Renal cortex interstitium (tissue), 11 donors: ENCODE data around the gene IP6K2. TPM values are rescaled to one million over a fixed set of nuclear protein-coding genes. Genes with fewer than 3 reads are reported as not detected.
"Not testable (repeated sequence)": the region's sequence is repeated elsewhere in the genome, so short reads cannot be mapped to it uniquely, and the experiment has no call there.

Source experiments
- DNase-seq, 11 donors: peaks; one replicate each; pipeline ENCODE4 v3.0.0-alpha.2; 2013; ENCODE audit warnings: low read depth in 9 of 11, low spot score in 4 of 11; ENCODE audit errors: extremely low read depth in 1 of 11
- polyA plus RNA-seq, 3 donors: library from polyadenylated mRNA; unstranded; fragments of 120-200 nt; gene quantifications; one replicate each; pipeline ENCODE4 v1.2.1, GENCODE V29; 2013; ENCODE audit not compliant: insufficient read length in 3 of 3

The IP6K2 gene
- polyA plus RNA-seq, 3 donors = 201 to 262 (median 238) TPM

GRCh38 chr3:48741226-48741625 is 24.2 kb upstream of the IP6K2 start:
- not testable (repeated sequence) for DNase-seq

GRCh38 chr3:48739955-48740823 is 23.2 kb upstream of the IP6K2 start:
- peak in 6 of 11 donors; percentile 40 to 75 (median 57) for DNase-seq

- DNase-seq = no peak
These were observed 22.6 kb upstream of the IP6K2 start for GRCh38 chr3:48739617-48739954.

DNA sequence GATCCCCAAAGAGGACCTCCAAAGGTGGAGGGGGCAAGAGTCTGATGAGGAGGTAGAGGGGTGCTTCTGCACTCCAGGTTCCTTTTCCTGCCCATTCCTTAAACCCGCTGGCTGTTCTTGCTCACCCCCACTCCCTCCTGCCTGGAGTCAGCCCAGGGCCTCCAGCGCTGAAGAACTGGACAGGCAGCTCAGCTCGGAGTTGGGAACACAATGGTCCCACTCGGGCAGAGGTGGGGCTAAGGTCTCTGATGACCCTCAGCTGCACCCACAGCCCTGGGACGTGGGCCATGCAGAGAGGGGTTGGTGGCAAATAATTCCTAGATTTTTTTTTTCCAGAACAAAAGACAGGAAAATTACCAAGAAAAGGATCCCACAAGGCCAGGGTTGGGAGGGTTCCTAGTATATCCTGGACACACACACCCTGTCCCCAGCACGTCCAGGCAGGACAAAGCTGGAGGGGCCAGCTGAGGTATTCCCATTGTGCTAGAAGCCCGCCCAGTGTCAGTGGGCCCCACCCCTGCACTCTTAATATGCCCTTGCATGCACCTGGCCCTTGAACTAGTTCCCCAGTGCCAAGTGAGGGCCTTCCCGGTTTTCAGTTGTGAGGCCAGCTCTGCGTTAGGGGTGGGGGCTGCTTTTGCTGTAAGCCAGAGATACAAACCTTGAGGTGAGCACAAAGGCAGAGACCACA is 22.1 kb upstream of the IP6K2 start:
- DNase-seq = no peak

DNA sequence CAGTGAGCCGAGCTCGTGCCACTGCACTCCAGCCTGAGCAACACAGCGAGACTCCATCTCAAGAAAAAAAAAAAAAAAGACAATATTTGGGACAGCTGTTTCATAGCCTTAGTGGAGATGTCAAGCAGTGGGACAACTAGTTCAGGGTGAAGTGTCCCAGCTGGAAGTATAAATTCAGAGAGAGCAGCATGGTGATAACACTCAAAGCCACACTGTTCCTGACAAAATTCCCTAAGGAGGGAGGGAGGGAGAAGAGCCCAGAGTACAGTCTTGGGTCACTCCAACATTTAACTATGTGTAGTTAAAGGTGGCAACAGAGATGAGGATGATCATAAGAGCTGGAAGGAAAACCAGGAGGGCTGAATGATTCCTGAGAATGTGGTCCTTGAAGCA is 21.1 kb upstream of the IP6K2 start:
- DNase-seq = peak in 8 of 11 donors; percentile 45 to 79 (median 72)

DNA sequence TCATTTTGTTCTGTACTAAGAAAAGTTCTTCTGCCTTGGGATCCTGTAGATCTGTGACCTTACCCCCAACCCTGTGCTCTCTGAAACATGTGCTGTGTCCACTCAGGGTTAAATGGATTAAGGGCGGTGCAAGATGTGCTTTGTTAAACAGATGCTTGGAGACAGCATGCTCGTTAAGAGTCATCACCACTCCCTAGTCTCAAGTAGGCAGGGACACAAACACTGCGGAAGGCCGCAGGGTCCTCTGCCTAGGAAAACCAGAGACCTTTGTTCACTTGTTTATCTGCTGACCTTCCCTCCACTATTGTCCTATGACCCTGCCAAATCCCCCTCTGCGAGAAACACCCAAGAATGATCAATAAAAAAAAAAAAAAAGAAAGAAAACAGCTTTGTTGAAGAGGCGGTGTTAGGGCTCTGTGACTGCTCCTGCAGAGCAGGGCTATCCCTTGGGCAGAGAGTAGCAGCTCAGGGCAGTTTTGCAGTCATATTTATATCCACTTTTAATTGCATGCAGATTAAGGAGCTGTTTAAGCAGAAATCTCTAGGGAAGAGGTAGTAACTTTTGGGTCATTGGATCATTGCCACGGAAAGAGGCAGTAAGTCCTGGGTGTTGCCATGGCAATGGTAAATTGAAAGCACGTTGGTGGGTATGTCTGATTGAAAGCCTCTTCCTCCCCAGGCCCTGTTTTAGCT is 18.2 kb upstream of the IP6K2 start:
- DNase-seq = not testable (repeated sequence)

DNA sequence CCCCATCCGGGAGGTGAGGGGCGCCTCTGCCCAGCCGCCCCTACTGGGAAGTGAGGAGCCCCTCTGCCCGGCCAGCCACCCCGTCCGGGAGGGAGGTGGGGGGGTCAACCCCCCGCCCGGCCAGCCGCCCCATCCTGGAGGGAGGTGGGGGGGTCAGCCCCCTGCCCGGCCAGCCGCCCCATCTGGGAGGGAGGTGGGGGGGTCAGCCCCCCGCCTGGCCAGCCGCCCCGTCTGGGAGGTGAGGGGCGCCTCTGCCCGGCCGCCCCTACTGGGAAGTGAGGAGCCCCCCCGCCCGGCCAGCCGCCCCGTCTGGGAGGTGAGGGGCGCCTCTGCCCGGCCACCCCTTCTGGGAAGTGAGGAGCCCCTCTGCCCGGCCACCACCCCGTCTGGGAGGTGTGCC is 17.5 kb upstream of the IP6K2 start:
- DNase-seq = not testable (repeated sequence)

DNA sequence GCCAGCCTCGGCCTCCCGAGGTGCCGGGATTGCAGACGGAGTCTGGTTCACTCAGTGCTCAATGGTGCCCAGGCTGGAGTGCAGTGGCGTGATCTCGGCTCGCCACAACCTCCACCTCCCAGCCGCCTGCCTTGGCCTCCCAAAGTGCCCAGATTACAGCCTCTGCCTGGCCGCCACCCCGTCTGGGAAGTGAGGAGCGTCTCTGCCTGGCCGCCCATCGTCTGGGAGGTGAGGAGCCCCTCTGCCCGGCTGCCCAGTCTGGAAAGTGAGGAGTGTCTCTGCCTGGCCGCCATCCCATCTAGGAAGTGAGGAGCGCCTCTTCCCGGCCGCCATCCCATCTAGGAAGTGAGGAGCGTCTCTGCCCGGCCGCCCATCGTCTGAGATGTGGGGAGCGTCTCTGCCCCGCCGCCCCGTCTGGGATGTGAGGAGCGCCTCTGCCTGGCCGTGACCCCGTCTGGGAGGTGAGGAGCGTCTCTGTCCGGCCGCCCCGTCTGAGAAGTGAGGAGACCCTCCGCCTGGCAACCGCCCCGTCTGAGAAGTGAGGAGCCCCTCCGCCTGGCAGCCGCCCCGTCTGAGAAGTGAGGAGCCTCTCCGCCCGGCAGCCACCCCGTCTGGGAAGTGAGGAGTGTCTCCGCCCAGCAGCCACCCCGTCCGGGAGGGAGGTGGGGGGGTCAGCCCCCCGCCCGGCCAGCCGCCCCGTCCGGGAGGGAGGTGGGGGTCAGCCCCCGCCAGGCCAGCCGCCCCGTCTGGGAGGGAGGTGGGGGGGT is 16.9 kb upstream of the IP6K2 start:
- not testable (repeated sequence) for DNase-seq

- no peak for DNase-seq
These were observed 10.5 kb upstream of the IP6K2 start for GRCh38 chr3:48727511-48727910.

DNA sequence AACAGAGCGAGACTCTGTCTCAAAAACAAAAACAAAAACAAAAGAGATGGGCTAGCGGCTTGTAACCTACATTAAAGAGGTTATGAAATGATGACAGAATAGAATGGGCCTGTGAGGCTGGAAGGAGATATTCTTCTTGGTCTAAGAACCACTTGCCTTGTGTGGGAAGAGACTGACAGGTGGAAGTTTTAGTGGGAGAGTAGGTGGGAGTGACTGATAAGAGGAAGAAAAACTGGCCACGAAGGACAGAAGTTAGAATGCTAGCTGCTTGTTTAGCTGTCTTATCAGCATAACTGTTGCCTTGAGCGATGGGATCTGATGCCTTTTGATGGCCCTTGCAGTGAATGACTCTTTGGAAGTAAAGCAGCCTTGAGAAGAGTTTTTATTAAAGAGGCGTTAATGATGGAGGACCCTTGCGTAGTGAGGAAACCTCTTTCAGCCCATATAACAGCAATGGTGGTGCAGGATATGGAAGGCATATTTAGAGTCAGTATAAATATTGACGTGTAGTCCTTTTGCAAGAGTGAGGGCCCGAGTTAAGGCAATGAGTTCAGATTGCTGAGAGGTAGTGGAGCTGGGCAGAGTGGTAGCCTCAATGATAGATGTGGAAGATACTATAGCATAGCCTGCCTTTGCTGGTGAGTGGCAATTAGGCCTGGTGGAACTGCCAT is 8.3 kb upstream of the IP6K2 start:
- DNase-seq = not testable (repeated sequence)

GRCh38 chr3:48723725-48724124 is 6.7 kb upstream of the IP6K2 start:
- DNase-seq = no peak

DNA sequence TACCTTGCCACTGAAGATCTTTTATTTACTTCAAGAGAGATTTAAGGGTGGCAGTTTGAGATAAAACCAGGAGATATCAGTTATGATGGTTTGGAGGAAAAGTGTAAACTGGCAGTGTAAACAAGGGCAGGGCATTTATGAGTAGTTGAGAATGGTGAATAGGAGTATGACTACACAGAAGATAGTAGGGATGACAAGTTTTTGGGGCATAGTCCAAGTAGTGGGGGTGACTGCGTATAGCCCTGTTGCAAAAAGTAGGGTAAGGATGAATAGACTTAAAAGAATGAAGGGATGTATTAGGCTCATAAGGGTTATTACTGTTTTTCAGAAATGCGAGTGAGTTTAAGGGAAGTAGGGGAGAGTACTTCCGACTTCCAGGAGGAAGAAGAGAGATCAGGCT is 6.3 kb upstream of the IP6K2 start:
- not testable (repeated sequence) for DNase-seq

DNA sequence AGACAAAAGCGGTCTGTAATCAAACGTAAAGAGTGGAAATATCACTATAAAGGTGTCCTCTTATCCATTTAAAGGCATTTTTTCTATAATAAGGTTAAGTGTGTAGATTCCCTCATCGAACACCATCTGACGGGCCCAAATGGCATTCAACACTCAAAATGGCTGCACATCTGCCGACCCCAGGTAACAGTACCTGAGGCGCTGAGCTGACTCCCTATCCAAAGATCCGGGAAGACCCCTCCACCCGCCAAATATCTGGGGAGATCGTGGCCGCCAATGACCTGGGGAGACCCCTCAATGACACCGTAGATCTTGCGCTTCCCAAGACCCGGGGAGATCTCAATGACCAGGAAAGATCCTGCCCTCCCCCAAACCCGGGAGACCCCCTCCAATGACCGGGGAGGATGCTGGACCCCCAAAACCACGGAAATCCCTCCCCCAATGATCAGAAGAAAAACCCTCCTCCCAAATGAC is 476 bp downstream of the IP6K2 start:
- DNase-seq = no peak

GRCh38 chr3:48715174-48715800 is 1.7 kb downstream of the IP6K2 start:
- DNase-seq = no peak

DNA sequence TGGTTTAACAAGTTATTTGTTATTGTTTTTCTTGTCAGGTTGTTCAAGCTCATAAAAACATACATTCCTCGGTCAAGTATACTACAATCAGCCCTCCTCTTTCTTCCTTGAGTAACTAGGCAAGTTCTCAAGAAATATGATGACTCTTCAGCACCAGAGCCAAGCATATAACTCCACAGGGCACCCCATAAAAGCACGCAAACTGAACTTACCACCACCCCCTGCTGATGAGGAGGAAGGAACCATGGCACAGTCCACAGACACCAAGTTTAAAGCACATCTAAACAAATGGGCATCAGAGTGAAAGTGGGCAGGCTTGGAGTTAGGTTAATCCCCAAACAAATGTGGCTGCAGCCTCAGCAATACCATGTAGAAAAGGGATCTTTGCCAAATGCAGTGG is 5.3 kb downstream of the IP6K2 start:
- no peak for DNase-seq

DNA sequence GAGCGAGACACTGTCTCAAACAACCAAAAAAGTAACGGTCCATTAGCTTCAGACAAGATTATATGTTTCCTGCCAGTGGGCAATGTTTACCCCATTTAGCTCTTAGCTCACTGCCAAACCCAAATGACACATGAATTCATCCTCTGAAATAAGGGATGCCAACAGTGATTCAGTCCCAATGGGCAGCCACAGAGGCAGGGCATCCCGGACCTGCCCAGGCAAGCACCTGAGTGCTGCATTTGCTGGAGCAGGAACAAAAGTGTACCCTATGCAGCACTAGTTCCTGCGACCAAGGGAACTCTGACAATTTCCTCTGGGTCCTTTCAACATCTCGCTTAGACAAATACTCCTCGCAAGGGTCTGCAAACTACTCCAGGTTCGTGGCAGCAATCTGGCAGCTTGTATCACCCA is 8.0 kb downstream of the IP6K2 start:
- DNase-seq = no peak

DNA sequence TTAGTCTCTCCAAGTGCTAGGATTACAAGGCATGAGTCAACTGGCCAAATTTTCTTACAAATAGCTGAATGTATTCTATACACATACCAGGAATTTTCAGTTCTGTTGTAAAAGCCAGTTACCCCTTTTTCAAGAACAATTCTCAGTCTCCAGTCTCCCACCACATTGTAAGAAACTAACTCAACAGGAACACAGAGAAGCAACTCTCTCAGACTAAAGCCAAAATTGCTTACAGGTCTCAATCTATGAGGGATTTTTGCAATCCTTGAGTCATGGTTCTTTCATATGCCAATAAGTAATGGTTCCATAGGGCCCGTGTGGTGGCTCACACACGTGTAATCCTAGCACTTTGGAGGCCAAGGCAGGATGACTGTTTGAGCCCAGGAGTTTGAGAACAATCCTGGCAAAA is 8.5 kb downstream of the IP6K2 start:
- DNase-seq = no peak

DNA sequence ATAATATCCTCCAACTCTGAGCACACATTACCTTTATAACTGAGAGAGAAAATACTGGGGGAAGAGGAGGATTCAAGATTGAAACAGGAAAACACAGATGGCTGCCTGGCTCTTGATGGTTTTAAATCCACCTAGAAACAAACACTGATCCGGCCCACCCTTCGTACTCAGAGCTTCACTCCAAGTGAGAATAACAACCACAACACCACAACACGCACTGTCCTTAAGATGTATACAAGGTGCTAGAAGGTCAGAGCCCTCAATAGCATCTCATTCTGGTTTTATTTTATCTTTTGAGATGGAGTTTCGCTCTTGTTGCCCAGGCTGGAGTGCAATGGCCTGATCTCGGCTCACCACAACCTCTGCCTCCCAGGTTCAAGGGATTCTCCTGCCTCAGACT is 9.9 kb downstream of the IP6K2 start:
- DNase-seq = no peak
